GM12878 (cell line): ENCODE measurements around the gene CC2D1B. TPM values are rescaled to one million over a fixed set of nuclear protein-coding genes. Genes with fewer than 3 reads are reported as not detected.

ENCODE experiments used
- ETV6 ChIP-seq, 2 experiments: fragments of 450-650 bp in 1 of 2; IDR thresholded peaks in 1 of 2; conservative IDR thresholded peaks in 1 of 2; 2 replicates each; pipeline ENCODE4 v1.6.1; 2014; ENCODE audit warnings: antibody characterized with exemption in 1 of 2, borderline replicate concordance in 1 of 2, low read depth in 1 of 2, mild to moderate bottlenecking in 1 of 2, moderate library complexity in 1 of 2
- KAT2A ChIP-seq: conservative IDR thresholded peaks from 2 replicates; pipeline ENCODE4 v1.6.1; 2011; ENCODE audit warnings: low read depth, low read length; ENCODE audit not compliant: control insufficient read depth
- KDM1A ChIP-seq: fragments of 200-600 bp; sonication (generic); IDR thresholded peaks from 2 replicates; pipeline ENCODE4 v1.6.1; 2016; ENCODE audit warnings: borderline replicate concordance
- ZNF207 ChIP-seq: fragments of 450-650 bp; IDR thresholded peaks from 2 replicates; pipeline ENCODE4 v1.6.1; 2014; ENCODE audit warnings: antibody characterized with exemption, mild to moderate bottlenecking, borderline replicate concordance
- polyA plus RNA-seq, 11 experiments: library from polyadenylated mRNA; depleted of rRNA in 4 of 11; unstranded in 6 of 11; stranded (reverse) in 5 of 11; fragments of >200 nt; fragmentation: Nextera tagmentation in 4 of 11; fragmentation: Illumina TruSeq in 1 of 11; extraction: Ambion mirVana in 4 of 11; extraction: Trizol in 1 of 11; gene quantifications; 1 replicate in 1 of 11; 2 replicates in 10 of 11; pipeline versions ENCODE4 v1.2.1 to v1.2.3, GENCODE V29; 2011 to 2016; ENCODE audit warnings: inconsistent platforms in 2 of 11, missing spikeins in 2 of 11, low read depth in 1 of 11
- total RNA-seq, 4 experiments: library from RNA; depleted of rRNA in 3 of 4; stranded (reverse); fragments of >200 nt in 3 of 4; fragmentation: Illumina TruSeq in 1 of 4; extraction: Trizol in 1 of 4; gene quantifications; 2 replicates each; pipeline versions ENCODE4 v1.2.1 to v1.2.3, GENCODE V29; 2013 to 2021
- TF ChIP-seq, protein P1 (sequence below): fragments of 450-650 bp; IDR thresholded peaks from 2 replicates; pipeline ENCODE4 v1.6.1; 2017; ENCODE audit warnings: antibody characterized with exemption, mild to moderate bottlenecking, moderate library complexity
- TF ChIP-seq, protein P2 (sequence below): IDR thresholded peaks from 2 replicates; pipeline ENCODE4 v1.6.1; 2012; ENCODE audit warnings: low read depth, low read length, improper control_type of control experiment
- TF ChIP-seq, protein P3 (sequence below): fragments of 450-650 bp; IDR thresholded peaks from 2 replicates; pipeline ENCODE4 v1.6.1; 2017; ENCODE audit warnings: low read depth, mild to moderate bottlenecking, moderate library complexity

Gene CC2D1B
- total and polyA plus RNA-seq, 10 of the 15 experiments (the other 5 are each of a cell fraction or from before 2014, with no cell fraction given) = 0.90 to 29.4 (median 14.5) TPM

DNA sequence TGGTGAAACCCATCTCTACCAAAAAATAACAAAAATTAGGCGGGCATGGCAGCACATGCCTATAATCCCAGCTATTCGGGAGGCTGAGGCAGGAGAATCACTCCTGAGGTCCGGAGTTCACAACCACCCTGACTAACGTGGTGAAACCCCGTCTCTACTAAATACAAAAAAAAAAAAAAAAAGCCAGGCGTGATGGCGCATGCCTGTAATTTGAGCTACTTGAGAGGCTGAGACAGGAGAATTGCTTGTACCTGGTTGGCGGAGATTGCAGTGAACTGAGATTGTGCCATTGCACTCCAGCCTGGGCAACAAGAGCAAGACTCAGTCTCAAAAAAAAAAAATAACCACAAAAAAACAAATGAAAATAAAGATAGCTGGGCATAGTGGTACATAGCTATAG, 42.3 kb downstream of the CC2D1B start (continued):
- TF ChIP-seq, protein P1, sequence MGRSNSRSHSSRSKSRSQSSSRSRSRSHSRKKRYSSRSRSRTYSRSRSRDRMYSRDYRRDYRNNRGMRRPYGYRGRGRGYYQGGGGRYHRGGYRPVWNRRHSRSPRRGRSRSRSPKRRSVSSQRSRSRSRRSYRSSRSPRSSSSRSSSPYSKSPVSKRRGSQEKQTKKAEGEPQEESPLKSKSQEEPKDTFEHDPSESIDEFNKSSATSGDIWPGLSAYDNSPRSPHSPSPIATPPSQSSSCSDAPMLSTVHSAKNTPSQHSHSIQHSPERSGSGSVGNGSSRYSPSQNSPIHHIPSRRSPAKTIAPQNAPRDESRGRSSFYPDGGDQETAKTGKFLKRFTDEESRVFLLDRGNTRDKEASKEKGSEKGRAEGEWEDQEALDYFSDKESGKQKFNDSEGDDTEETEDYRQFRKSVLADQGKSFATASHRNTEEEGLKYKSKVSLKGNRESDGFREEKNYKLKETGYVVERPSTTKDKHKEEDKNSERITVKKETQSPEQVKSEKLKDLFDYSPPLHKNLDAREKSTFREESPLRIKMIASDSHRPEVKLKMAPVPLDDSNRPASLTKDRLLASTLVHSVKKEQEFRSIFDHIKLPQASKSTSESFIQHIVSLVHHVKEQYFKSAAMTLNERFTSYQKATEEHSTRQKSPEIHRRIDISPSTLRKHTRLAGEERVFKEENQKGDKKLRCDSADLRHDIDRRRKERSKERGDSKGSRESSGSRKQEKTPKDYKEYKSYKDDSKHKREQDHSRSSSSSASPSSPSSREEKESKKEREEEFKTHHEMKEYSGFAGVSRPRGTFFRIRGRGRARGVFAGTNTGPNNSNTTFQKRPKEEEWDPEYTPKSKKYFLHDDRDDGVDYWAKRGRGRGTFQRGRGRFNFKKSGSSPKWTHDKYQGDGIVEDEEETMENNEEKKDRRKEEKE = no peak
- no peak for TF ChIP-seq KAT2A
- TF ChIP-seq, protein P2, sequence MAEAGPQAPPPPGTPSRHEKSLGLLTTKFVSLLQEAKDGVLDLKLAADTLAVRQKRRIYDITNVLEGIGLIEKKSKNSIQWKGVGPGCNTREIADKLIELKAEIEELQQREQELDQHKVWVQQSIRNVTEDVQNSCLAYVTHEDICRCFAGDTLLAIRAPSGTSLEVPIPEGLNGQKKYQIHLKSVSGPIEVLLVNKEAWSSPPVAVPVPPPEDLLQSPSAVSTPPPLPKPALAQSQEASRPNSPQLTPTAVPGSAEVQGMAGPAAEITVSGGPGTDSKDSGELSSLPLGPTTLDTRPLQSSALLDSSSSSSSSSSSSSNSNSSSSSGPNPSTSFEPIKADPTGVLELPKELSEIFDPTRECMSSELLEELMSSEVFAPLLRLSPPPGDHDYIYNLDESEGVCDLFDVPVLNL = no peak
- TF ChIP-seq ZNF207 = no peak
- TF ChIP-seq KDM1A = no peak
- TF ChIP-seq, protein P3, sequence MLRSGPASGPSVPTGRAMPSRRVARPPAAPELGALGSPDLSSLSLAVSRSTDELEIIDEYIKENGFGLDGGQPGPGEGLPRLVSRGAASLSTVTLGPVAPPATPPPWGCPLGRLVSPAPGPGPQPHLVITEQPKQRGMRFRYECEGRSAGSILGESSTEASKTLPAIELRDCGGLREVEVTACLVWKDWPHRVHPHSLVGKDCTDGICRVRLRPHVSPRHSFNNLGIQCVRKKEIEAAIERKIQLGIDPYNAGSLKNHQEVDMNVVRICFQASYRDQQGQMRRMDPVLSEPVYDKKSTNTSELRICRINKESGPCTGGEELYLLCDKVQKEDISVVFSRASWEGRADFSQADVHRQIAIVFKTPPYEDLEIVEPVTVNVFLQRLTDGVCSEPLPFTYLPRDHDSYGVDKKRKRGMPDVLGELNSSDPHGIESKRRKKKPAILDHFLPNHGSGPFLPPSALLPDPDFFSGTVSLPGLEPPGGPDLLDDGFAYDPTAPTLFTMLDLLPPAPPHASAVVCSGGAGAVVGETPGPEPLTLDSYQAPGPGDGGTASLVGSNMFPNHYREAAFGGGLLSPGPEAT = no peak
- TF ChIP-seq ETV6 (conservative IDR thresholded peaks at IDR 0.05 in 1 of 2, IDR thresholded peaks at IDR 0.05 in 1 of 2; ENCODE audit: borderline replicate concordance in 1 of 2, low read depth in 1 of 2) = no peak
